Activated naive CD8-positive, alpha-beta T cell treated with anti-CD3 and anti-CD28 coated beads, Interleukin-2, amount 50 U/mL, for 24 hours (primary cell): ENCODE data around the gene GPR160.

Source experiments
- ATAC-seq: fragments of 150-1000 bp; cut with Tn5 transposase; one replicate; pipeline ENCODE4 v1.10.0; 2021
- DNase-seq: peaks from one replicate; pipeline ENCODE4 v3.0.0; 2021
- H3K27ac Mint-ChIP-seq: one replicate; pipeline ENCODE4 v1.8.0; 2021; ENCODE audit warnings: mild to moderate bottlenecking, mixed read lengths
- H3K27me3 Mint-ChIP-seq: one replicate; pipeline ENCODE4 v1.8.0; 2021; ENCODE audit warnings: mixed read lengths
- H3K36me3 Mint-ChIP-seq: one replicate; pipeline ENCODE4 v1.8.0; 2021; ENCODE audit warnings: low read depth, mixed read lengths
- H3K4me1 Mint-ChIP-seq: one replicate; pipeline ENCODE4 v1.8.0; 2021; ENCODE audit warnings: mixed read lengths
- H3K4me3 Mint-ChIP-seq: one replicate; pipeline ENCODE4 v1.8.0; 2021; ENCODE audit warnings: mild to moderate bottlenecking, moderate library complexity, mixed read lengths
- H3K9me3 Mint-ChIP-seq: one replicate; pipeline ENCODE4 v1.8.0; 2021; ENCODE audit warnings: mixed read lengths

Gene GPR160

GRCh38 chr3:170037463-170038433 lies at the start of gene GPR160:
Gene GPR160, plus strand, starts transcription at chr3:170037995. Its CDS starts 45,978 bp downstream, at chr3:170083973.
- H3K27me3 Mint-ChIP-seq: no peaks in the 10 kb centered on the region
- peaks cover 16% of the 10 kb centered on the region for H3K4me1 Mint-ChIP-seq
- peak within 1 kb of the TSS; percentile 79 for H3K4me3 Mint-ChIP-seq
- no peaks in the 10 kb centered on the region for H3K36me3 Mint-ChIP-seq
- ATAC-seq (peak; percentile 94), DNase-seq (peak; percentile 89)
- no peak within 1 kb of the TSS for H3K27ac Mint-ChIP-seq
- peaks cover 4% of the 10 kb centered on the region for H3K9me3 Mint-ChIP-seq

- DNase-seq: no peak
- Mint-ChIP-seq H3K27me3 (no peaks in the 10 kb centered on the region), H3K27ac (peak overlapping the region; percentile 27), H3K36me3 (peaks cover 36% of the 10 kb centered on the region), H3K9me3 (no peaks in the 10 kb centered on the region), H3K4me1 (peaks cover 2% of the 10 kb centered on the region), H3K4me3 (no peak overlapping the region)
- ATAC-seq: no peak
Observed at GRCh38 chr3:169990431-169990830, 47.4 kb upstream of the GPR160 start.

GRCh38 chr3:169992156-169992555 lies 45.6 kb upstream of the GPR160 start:
- Mint-ChIP-seq H3K27me3 (no peaks in the 10 kb centered on the region), H3K9me3 (no peaks in the 10 kb centered on the region), H3K4me1 (peaks cover 2% of the 10 kb centered on the region), H3K36me3 (peaks cover 28% of the 10 kb centered on the region), H3K4me3 (no peak overlapping the region), H3K27ac (no peak overlapping the region)
- DNase-seq (no peak), ATAC-seq (no peak)

GRCh38 chr3:169992781-169993180 lies 45.0 kb upstream of the GPR160 start:
- ATAC-seq (no peak), DNase-seq (no peak)
- no peaks in the 10 kb centered on the region for H3K9me3 Mint-ChIP-seq
- no peak overlapping the region for H3K4me3 Mint-ChIP-seq
- H3K27ac Mint-ChIP-seq: peak overlapping the region; percentile 13
- no peaks in the 10 kb centered on the region for H3K27me3 Mint-ChIP-seq
- H3K4me1 Mint-ChIP-seq: peaks cover 2% of the 10 kb centered on the region
- peaks cover 28% of the 10 kb centered on the region for H3K36me3 Mint-ChIP-seq

GRCh38 chr3:169993761-169994160 lies 44.0 kb upstream of the GPR160 start:
- no peak overlapping the region for H3K27ac Mint-ChIP-seq
- no peak for DNase-seq
- H3K4me1 Mint-ChIP-seq: peaks cover 6% of the 10 kb centered on the region
- H3K9me3 Mint-ChIP-seq: no peaks in the 10 kb centered on the region
- H3K4me3 Mint-ChIP-seq: no peak overlapping the region
- peaks cover 24% of the 10 kb centered on the region for H3K36me3 Mint-ChIP-seq
- no peaks in the 10 kb centered on the region for H3K27me3 Mint-ChIP-seq
- no peak for ATAC-seq

GRCh38 chr3:169996063-169996462 lies 41.7 kb upstream of the GPR160 start:
- Mint-ChIP-seq H3K9me3 (no peaks in the 10 kb centered on the region), H3K36me3 (peaks cover 20% of the 10 kb centered on the region), H3K27me3 (no peaks in the 10 kb centered on the region), H3K4me1 (peaks cover 20% of the 10 kb centered on the region), H3K4me3 (no peak overlapping the region), H3K27ac (no peak overlapping the region)
- ATAC-seq (no peak), DNase-seq (no peak)

- ATAC-seq (no peak), DNase-seq (no peak)
- H3K4me1 Mint-ChIP-seq: peaks cover 40% of the 10 kb centered on the region
- H3K27ac Mint-ChIP-seq: peak overlapping the region; percentile 49
- H3K4me3 Mint-ChIP-seq: no peak overlapping the region
- H3K27me3 Mint-ChIP-seq: no peaks in the 10 kb centered on the region
- peaks cover 12% of the 10 kb centered on the region for H3K36me3 Mint-ChIP-seq
- H3K9me3 Mint-ChIP-seq: no peaks in the 10 kb centered on the region
Observed at GRCh38 chr3:169998668-169999131, 39.1 kb upstream of the GPR160 start.

GRCh38 chr3:169999433-169999832 lies 38.4 kb upstream of the GPR160 start:
- H3K27me3 Mint-ChIP-seq: no peaks in the 10 kb centered on the region
- peak overlapping the region; percentile 49 for H3K27ac Mint-ChIP-seq

GRCh38 chr3:170000051-170000450 lies 37.7 kb upstream of the GPR160 start:
- DNase-seq (no peak), ATAC-seq (no peak)
- peaks cover 12% of the 10 kb centered on the region for H3K36me3 Mint-ChIP-seq
- no peaks in the 10 kb centered on the region for H3K27me3 Mint-ChIP-seq
- no peaks in the 10 kb centered on the region for H3K9me3 Mint-ChIP-seq
- no peak overlapping the region for H3K27ac Mint-ChIP-seq
- peaks cover 44% of the 10 kb centered on the region for H3K4me1 Mint-ChIP-seq
- H3K4me3 Mint-ChIP-seq: no peak overlapping the region

More at GRCh38 chr3:169999433-169999832, 38.4 kb upstream of the GPR160 start:
- ATAC-seq: peak; percentile 96
- DNase-seq: no peak
- Mint-ChIP-seq H3K36me3 (peaks cover 12% of the 10 kb centered on the region), H3K4me3 (no peak overlapping the region), H3K9me3 (no peaks in the 10 kb centered on the region), H3K4me1 (peaks cover 44% of the 10 kb centered on the region)

- Mint-ChIP-seq H3K27ac (peak overlapping the region; percentile 28), H3K4me3 (no peak overlapping the region), H3K9me3 (no peaks in the 10 kb centered on the region), H3K27me3 (no peaks in the 10 kb centered on the region), H3K4me1 (peaks cover 57% of the 10 kb centered on the region), H3K36me3 (peaks cover 6% of the 10 kb centered on the region)
- DNase-seq (no peak), ATAC-seq (no peak)
Observed at GRCh38 chr3:170002231-170002630, 35.6 kb upstream of the GPR160 start.

- Mint-ChIP-seq H3K27me3 (no peaks in the 10 kb centered on the region), H3K9me3 (no peaks in the 10 kb centered on the region), H3K36me3 (peaks cover 6% of the 10 kb centered on the region), H3K4me1 (peaks cover 58% of the 10 kb centered on the region), H3K27ac (peak overlapping the region; percentile 47), H3K4me3 (no peak overlapping the region)
- ATAC-seq: no peak
- DNase-seq: no peak
Observed at GRCh38 chr3:170002879-170003278, 34.9 kb upstream of the GPR160 start.

- peaks cover 6% of the 10 kb centered on the region for H3K36me3 Mint-ChIP-seq
- peaks cover 54% of the 10 kb centered on the region for H3K4me1 Mint-ChIP-seq
- no peaks in the 10 kb centered on the region for H3K9me3 Mint-ChIP-seq
- no peaks in the 10 kb centered on the region for H3K27me3 Mint-ChIP-seq
- no peak for ATAC-seq
- DNase-seq: no peak
- H3K27ac Mint-ChIP-seq: no peak overlapping the region
- no peak overlapping the region for H3K4me3 Mint-ChIP-seq
Observed at GRCh38 chr3:170003881-170004356, 33.9 kb upstream of the GPR160 start.

- DNase-seq: peak; percentile 30
Observed at GRCh38 chr3:170007031-170007663, 30.6 kb upstream of the GPR160 start.

GRCh38 chr3:170010498-170010897 lies 27.3 kb upstream of the GPR160 start:
- Mint-ChIP-seq H3K27me3 (no peaks in the 10 kb centered on the region), H3K36me3 (no peaks in the 10 kb centered on the region), H3K4me3 (no peak overlapping the region), H3K4me1 (peaks cover 16% of the 10 kb centered on the region), H3K27ac (no peak overlapping the region), H3K9me3 (no peaks in the 10 kb centered on the region)
- no peak for ATAC-seq
- DNase-seq: no peak

More at GRCh38 chr3:170007031-170007663, 30.6 kb upstream of the GPR160 start:
- Mint-ChIP-seq H3K9me3 (no peaks in the 10 kb centered on the region), H3K4me1 (peaks cover 34% of the 10 kb centered on the region), H3K4me3 (peak overlapping the region; percentile 40), H3K27me3 (no peaks in the 10 kb centered on the region), H3K36me3 (no peaks in the 10 kb centered on the region), H3K27ac (peak overlapping the region; percentile 84)
- peak; percentile 94 for ATAC-seq
